HL-60/S4 treated with retinoic acid at 250 ng/mL for 4 days and 3 days (cell line): ENCODE results near the gene TRERF1.
"Not testable (repeated sequence)": the region's sequence is repeated elsewhere in the genome, so short reads cannot be mapped to it uniquely, and the experiment has no call there.

Source experiments
- in situ Hi-C: fragments of 300-500 bp; cut with MboI; formaldehyde crosslinking; loops from 2 replicates; pipeline ENCODE4 v1.7.0; 2022; ENCODE audit warnings: low sequenced_read_pairs

TRERF1 gene

GRCh38 chr6:42229506-42230119 lies 222.1 kb downstream of the TRERF1 start:
- in situ Hi-C loops: no loop called here

- in situ Hi-C loops: no loop called here
Measured at GRCh38 chr6:42228305-42228704, 223.4 kb downstream of the TRERF1 start.

- in situ Hi-C loops: no loop called here
Measured at GRCh38 chr6:42227173-42227850, 224.4 kb downstream of the TRERF1 start.

GRCh38 chr6:42226645-42227143 lies 225.0 kb downstream of the TRERF1 start:
- in situ Hi-C loops: no loop called here

- in situ Hi-C loops: no loop called here
Measured at GRCh38 chr6:42226161-42226611, 225.5 kb downstream of the TRERF1 start.

GRCh38 chr6:42225419-42225818 lies 226.3 kb downstream of the TRERF1 start:
- in situ Hi-C loops: no loop called here

- in situ Hi-C loops: no loop called here
Measured at GRCh38 chr6:42225029-42225339, 226.7 kb downstream of the TRERF1 start.

- in situ Hi-C loops: no loop called here
Measured at GRCh38 chr6:42224222-42225028, 227.3 kb downstream of the TRERF1 start.

- in situ Hi-C loops: no loop called here
Measured at GRCh38 chr6:42222448-42222847, 229.3 kb downstream of the TRERF1 start.

GRCh38 chr6:42221546-42221945 lies 230.2 kb downstream of the TRERF1 start:
- in situ Hi-C loops: no loop called here

- in situ Hi-C loops: no loop called here
Measured at GRCh38 chr6:42220807-42221206, 230.9 kb downstream of the TRERF1 start.

GRCh38 chr6:42217519-42218367 lies 234.0 kb downstream of the TRERF1 start, which contains the start of gene MRPS10:
Gene MRPS10, minus strand, starts transcription at chr6:42217861. Its CDS starts 12 bp downstream, at chr6:42217849.
- in situ Hi-C loops: no loop called here

- in situ Hi-C loops: no loop called here
Measured at GRCh38 chr6:42217157-42217518, 234.6 kb downstream of the TRERF1 start.

- in situ Hi-C loops: not testable (repeated sequence)
Measured at GRCh38 chr6:42216495-42216894, 235.2 kb downstream of the TRERF1 start.

- in situ Hi-C loops: no loop called here
Measured at GRCh38 chr6:42212442-42212841, 239.3 kb downstream of the TRERF1 start.

- in situ Hi-C loops: no loop called here
Measured at GRCh38 chr6:42211726-42212125, 240.0 kb downstream of the TRERF1 start.

GRCh38 chr6:42210551-42210950 lies 241.2 kb downstream of the TRERF1 start:
- in situ Hi-C loops: no loop called here

- in situ Hi-C loops: not testable (repeated sequence)
Measured at GRCh38 chr6:42207559-42207958, 244.2 kb downstream of the TRERF1 start.

- in situ Hi-C loops: no loop called here
Measured at GRCh38 chr6:42204768-42205282, 246.9 kb downstream of the TRERF1 start.

- in situ Hi-C loops: no loop called here
Measured at GRCh38 chr6:42203183-42203582, 248.5 kb downstream of the TRERF1 start.
